NCI-H2081 (cell line): ENCODE data around the gene TNK2.
"Not testable (repeated sequence)": the region's sequence is repeated elsewhere in the genome, so short reads cannot be mapped to it uniquely, and the experiment has no call there.

Experiments
- DNase-seq, 2 experiments: peaks; one replicate each; lab custom pipeline; 2025; lab: John Stamatoyannopoulos, UW

Gene TNK2

GRCh38 chr3:195885036-195885891 lies 23.1 kb downstream of the TNK2 start:
- DNase-seq: no peak

- DNase-seq: no peak
Observed at GRCh38 chr3:195884691-195885035, 23.7 kb downstream of the TNK2 start.

DNA sequence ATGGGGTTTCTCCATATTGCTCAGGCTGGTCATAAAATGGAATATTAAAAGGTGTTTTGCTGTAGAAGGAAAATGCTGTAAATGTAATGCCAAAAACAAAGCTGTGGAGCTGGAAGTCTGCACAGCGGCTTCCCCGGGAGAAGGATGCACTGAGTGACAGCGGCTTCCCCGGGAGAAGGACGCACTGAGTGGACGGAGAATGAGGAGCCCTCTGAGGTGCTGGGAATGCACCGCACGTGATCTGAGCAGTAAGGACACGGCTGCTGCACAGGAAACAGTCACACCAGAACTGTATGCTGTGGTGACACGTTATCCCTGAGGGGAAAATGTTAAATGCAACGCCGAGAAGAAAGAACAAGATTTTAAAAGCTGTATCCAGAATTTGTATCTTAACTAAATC lies 24.6 kb downstream of the TNK2 start:
- DNase-seq: no peak

DNA sequence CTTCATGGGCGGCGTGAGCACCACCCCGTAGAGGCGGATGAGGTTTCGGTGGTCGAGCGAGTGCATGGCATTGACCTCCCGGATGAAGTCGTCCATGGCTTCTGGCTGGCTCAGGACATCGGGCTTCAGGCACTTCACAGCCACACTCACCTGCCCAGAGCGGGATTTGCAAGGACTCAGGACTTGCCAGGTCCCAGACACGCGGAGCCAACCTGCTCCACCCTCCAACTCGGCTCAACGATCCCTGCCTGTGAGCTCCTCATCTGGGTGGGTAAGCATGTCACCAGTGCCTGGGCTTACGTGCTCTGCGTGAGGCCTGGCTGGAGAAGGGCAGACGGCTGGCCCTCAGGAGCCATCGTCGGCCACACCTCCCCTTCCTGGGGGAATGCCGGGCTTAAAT lies 25.2 kb downstream of the TNK2 start:
- no peak for DNase-seq

DNA sequence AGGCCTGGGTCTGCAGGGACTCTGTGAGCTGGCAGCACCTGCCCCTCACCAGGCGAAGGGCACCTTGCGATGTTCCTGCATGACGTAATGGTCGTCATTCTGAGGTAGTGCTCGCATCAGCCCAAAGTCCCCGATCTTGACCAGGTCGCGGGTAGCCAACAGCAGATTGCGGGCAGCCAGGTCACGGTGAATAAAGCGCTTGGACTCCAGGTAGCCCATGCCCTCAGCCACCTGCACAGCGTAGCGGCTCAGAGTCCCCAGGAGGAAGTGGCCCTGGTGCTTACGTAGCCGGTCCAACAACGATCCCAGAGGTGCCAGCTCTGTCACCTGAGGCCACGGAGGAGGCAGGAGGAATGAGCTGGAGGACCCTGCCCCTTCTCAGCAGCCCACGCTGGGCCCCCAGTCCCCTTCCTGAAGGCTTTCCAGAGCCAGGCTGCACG lies 26.3 kb downstream of the TNK2 start:
- DNase-seq: no peak

DNA sequence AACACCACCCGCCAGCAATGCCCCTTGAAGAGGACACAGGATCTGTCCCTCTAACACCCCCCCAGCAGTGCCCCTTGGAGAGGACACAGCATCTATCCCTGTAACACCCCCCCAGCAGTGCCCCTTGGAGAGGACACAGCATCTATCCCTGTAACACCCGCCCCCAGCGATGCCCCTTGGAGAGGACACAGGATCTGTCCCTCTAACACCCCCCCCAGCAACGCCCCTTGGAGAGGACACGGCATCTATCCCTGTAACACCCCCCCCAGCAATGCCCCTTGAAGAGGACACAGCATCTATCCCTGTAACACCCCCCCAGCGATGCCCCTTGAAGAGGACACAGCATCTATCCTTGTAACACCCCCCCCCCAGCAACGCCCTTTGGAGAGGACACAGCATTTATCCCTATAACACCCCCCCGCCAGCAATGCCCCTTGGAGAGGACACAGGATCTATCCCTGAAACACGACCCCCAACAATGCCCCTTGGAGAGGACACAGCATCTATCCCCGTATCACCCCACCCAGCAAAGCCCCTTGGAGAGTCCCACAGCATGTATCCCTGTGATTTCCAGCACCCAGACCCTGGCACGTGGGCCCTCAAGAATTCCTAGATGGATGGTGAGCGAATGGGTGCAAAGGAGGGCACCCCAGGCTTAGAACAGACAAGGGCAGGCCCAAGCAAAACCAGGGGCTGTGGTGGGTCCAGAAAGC lies 26.9 kb downstream of the TNK2 start:
- no peak for DNase-seq

DNA sequence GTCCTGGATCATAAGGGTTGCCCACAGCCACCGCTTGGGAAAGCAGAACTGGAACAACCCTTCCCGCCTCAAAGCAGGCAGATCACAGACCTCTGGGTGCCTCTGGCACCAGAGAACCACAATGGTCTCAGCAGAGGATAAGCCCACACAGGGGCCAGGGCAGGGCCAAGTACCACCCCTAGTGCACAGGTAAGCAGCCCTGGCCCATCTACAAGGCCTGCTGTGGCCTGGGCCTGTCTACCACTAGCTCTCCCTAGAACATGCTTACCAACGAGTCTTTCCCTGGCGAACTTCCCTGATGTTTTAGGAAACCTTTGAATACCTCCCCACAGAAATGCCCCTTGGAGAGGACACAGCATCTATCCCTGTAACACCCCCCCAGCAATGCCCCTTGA lies 28.3 kb downstream of the TNK2 start:
- no peak for DNase-seq

- no peak for DNase-seq
Observed at GRCh38 chr3:195879416-195880036, 28.8 kb downstream of the TNK2 start.

DNA sequence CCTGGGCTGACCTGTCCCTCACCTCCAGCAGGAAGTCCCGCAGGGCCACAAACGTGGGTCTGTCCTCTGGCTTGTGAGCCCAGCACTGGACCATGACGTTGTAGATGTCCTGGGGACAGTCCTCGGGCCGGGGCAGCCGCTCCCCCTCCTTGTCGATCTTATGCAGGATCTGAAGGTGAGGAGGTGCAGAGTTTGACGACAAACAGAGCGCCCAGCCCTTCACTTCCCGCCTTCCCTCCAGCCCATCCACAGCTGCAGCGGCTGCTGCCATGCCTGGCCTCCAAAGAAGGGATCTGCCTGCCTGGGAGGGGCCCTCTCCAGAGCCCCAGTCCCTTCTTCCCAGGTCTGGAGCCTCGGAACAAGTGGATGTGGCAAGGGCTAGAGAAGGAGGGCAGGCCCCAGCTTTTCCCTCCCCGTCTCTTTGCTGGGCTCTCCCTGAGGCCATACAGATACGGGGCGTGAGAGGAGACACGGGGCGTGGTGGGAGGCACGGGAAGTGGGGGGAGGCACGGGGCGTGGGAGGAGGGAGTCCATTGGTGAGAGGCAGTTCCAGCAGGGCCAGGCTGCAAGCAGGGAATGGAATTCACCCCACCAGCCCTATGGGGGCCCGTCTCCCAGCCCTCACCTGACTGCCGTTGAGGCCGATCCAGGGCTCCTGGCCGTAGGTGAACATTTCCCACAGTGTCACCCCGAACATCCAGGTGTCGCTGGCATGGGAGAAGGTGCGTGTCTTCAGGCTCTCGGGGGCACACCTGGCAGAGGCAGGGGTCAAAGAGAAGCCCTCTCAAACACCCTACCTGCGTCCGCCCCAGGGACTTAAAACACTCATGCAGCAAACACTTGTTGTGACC lies 29.7 kb downstream of the TNK2 start:
- DNase-seq: no peak

DNA sequence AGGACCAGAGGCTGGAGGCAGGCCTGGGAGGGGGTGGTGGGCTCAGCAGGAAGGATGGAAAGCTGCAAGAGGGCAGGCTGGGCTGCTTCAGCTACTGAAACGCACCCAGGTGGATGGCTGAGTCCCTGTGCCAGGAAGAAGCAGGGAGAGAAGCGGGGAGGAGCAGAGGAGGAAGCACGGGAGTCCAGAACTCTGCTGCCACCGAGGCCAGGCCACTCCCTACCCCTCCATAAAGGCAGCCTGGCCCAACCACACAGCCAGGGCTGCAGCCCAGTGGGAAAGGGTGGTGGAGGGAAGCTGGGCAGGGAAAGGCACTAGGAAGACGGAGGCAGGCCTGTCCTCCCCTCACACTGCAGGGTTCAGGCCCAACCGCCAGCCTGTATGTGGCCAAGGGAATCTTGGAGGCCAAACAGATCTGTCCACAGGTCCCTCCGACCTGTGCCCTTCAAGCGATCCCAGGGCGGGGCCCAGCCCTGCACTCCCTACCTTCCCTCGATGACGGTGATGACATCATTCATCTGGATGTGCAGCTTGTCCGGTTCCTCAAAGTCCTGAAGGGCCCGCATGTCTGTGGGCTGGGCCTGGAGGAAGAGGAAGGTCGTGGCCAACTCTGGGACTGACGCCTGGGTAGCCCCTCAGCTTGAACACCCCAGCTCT lies 30.5 kb downstream of the TNK2 start:
- no peak for DNase-seq

GRCh38 chr3:195877136-195877715 lies 31.1 kb downstream of the TNK2 start:
- no peak for DNase-seq

DNA sequence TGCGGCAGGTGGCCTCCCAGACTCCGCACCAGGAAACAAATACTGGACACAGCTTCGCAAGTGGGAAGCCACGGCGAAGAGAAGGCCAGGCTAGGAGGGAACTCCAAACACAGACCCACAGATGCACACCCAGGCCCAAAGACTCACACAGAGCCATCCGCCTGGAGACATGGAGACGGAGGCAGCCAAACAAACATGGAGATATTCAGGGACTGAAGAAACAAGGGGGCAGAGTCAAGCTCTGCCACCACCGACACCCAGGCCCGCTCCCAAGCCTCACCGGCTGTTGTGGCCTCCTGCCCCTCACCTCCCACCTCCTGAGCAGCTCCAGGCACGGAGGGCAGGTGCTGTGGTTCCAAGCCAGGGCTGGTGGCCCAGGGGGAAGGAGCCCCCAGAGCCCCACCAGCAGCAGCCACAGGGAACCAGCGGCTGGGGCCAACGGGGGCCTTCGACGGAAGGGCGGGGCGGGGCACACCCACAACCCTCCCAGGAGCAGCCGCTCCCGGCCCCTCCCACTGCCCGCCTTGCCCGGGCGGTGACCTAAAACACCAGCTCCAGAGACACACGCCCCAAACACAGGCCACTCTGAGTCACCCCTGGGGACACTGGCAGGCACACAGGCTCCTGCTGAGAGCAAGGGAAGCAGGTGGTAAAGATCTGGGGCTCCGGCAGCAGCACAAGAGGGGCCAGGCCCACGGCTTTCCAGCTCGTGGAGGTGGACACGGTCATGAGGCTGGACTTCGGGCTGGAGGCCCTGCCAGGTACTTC lies 31.9 kb downstream of the TNK2 start:
- DNase-seq: no peak

DNA sequence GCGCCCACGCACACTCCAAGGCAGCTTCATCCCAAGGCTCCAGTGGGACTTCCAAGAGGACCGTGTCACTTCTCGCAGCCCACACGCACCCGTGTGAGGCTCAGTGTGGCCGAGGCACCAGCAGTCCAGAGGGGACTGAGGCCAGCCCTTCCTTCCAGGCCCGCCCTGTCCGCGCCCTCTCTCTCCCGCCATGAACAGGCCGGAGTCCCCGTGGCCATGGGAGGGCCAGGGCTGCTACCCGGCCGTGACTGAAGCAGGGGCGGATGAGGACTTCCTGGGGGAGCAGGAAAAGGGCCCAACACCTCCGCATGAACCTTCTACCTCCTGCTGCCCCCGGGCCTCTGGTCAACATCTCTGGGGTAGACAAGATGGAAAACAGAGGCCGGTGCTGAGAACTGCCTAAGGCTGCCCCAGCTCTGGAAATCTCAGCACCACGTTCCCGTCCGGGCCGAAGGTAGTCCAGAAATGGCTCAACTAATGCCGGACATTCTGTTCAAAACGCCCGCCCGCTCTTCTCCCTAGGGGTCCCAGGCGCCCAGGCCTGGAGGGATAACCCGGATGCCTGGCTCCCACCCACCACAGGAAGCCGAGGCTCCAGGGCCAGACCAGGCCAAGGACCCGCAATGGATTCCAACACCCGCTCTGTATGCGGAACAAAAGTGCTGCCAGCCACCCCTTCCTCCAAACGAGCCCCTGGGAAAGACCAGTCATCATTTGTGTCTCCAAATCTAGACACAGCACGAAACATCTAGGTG lies 32.7 kb downstream of the TNK2 start:
- DNase-seq: no peak

DNA sequence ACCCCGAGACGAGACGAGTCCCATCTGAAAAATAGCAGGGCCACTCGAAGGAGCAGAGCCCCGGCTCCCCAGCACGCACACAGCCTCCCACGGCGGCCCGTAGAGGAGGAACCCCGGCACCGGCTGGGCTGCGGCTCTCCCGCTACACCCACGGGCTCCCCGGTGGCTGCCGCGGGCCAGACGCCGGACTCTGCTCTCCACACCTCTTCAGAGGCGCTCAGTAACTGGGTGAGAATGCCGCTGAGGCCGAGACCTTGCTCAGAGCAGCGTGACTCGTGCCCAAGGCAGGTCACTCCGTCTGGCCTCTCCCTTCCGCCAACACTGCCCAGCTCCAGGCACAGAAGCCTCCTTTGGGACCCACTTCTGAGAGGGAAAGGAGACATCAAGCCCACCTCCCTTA lies 34.4 kb downstream of the TNK2 start:
- DNase-seq: no peak

DNA sequence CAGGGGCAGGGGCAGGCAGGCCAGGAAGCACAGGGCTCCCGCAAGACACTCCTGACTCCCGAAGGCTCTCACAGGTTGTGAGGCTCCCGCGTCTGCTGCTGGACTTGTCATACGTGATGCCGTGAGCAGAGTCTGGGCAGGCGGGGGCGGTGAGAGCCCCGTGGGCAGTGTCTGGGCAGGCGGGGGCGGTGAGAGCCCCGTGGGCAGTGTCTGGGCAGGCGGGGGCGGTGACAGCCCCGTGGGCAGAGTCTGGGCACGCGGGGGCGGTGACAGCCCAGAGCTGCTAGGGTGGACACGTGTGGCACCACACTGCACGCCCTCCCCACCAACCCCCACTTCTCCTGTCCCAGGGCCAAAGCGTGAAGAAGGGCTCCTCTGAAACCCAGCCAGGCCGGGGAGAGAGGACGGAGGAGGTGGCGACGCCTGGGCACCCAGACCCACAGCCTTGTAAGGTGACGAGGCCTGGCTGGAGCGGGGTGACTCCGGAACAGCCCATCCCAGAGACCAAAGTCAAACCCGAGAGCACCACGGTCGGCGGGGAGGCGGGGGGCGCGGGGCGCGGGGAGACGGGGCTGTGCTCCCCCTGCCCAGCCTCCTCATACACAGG lies 35.0 kb downstream of the TNK2 start:
- DNase-seq: no peak

DNA sequence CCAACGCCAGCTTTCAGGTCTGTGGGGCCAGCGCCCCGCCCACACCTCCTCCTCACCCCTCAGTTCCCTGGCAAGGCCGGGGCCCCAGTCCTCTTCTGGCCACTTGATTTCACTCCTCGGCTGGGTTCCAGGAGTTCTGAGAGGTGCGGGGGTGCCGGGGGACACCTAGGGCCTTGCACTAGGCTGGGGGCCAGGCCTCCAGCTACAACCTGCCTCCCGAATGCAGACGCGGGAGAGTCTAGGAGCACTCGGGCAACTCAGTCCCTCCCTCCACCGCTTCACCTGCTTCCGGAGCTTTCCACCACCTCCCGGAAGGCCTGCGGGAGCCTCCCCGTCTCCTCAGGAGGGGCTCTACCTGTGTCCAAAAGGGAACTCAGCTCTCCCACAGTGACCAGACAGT lies 35.6 kb downstream of the TNK2 start:
- DNase-seq: no peak

DNA sequence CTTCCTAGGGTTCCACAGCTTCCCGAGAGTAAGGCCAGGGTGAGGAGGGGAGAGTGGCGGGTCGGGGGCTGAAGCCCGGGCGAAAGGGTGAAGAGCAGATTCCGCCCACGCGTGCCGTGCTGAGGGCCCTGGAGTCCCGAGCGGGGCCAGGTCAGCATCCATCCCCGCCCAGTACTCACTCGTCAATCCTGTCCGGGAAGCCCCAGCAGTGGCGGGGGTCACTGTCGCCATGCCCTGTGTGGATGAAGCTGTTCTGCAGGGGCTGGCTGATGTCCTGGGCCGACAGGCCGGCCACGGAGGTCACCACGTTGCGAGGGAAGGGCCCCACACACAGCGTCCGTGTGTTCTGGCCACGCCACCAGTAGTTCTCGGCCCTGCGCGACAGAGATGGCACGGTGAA lies 36.3 kb downstream of the TNK2 start:
- DNase-seq: no peak

GRCh38 chr3:195871686-195872085 lies 36.7 kb downstream of the TNK2 start:
- DNase-seq: not testable (repeated sequence)

DNA sequence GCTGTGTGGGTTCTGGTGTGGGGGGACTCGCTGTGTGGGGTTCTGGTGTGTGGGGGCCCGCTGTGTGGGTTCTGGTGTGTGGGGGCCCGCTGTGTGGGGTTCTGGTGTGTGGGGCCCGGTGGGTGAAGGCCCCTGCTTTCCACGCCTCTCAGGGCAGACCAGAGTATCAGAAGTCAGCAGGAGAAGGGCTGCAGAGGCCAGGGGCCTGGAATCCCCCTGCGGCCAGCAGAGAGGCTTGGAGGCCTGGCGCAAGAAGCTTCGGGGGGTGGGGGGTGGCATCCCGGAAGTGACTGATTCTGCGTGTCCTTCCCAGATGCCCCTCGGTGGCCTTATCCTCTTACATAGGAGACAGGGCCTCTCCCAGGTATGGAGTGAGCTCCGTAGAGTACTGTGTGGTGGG lies 37.4 kb downstream of the TNK2 start:
- DNase-seq: no peak
